ENCODE measurements around the gene RNF186. TPM values are rescaled to one million over a fixed set of nuclear protein-coding genes. Genes with fewer than 3 reads are reported as not detected.

The RNF186 gene
- polyA plus RNA-seq, 1 donor (not counting 4 experiments of a cell fraction or from before 2014, with no cell fraction given), result not detected

GRCh38 chr1:19815801-19816736 is 986 bp upstream of the RNF186 start:
- DNase-seq (ENCODE audit: low read depth, low spot score) (no peak), FAIRE-seq (no peak)
- H3K27me3 ChIP-seq (ENCODE audit: control insufficient read depth, extremely low read depth, insufficient read depth, low read length), result peaks cover 9% of the 10 kb centered on the region
- H2AFZ ChIP-seq (ENCODE audit: control insufficient read depth, low read length), result no peak overlapping the region
- no peaks in the 10 kb centered on the region for H4K20me1 ChIP-seq (ENCODE audit: control insufficient read depth, extremely low read depth, insufficient read depth, low read length)
- no peak overlapping the region for H3K4me2 ChIP-seq (ENCODE audit: control insufficient read depth, extremely low read depth, insufficient read depth, low read depth, low read length)
- H3K9ac ChIP-seq (ENCODE audit: control insufficient read depth, extremely low read depth, insufficient read depth, low read length), result no peak overlapping the region
- no peak overlapping the region for H3K27ac ChIP-seq (ENCODE audit: control insufficient read depth, insufficient read depth, low read length)
- no peaks in the 10 kb centered on the region for H3K4me1 ChIP-seq (ENCODE audit: control insufficient read depth, extremely low read depth, insufficient read depth, low read length)
- H3K4me3 ChIP-seq (ENCODE audit: control insufficient read depth in 2 of 3, extremely low read depth in 1 of 3, insufficient read depth in 2 of 3, low read depth in 1 of 3, low read length in 3 of 3), result no peak overlapping the region
- dilution Hi-C loops (cut with MboI; ENCODE audit: extremely low pct_ligation_motif_present, low sequenced_read_pairs), result no loop called here
- no peaks in the 10 kb centered on the region for H3K9me3 ChIP-seq (ENCODE audit: control insufficient read depth, low read depth, low read length)
- no peaks in the 10 kb centered on the region for H3K79me2 ChIP-seq (ENCODE audit: control insufficient read depth, insufficient read depth, low read length)
- TF ChIP-seq, protein P1, sequence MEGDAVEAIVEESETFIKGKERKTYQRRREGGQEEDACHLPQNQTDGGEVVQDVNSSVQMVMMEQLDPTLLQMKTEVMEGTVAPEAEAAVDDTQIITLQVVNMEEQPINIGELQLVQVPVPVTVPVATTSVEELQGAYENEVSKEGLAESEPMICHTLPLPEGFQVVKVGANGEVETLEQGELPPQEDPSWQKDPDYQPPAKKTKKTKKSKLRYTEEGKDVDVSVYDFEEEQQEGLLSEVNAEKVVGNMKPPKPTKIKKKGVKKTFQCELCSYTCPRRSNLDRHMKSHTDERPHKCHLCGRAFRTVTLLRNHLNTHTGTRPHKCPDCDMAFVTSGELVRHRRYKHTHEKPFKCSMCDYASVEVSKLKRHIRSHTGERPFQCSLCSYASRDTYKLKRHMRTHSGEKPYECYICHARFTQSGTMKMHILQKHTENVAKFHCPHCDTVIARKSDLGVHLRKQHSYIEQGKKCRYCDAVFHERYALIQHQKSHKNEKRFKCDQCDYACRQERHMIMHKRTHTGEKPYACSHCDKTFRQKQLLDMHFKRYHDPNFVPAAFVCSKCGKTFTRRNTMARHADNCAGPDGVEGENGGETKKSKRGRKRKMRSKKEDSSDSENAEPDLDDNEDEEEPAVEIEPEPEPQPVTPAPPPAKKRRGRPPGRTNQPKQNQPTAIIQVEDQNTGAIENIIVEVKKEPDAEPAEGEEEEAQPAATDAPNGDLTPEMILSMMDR (optimal IDR thresholded peaks at IDR 0.05 in 1 of 3, IDR thresholded peaks at IDR 0.05 in 1 of 3, conservative IDR thresholded peaks at IDR 0.05 in 1 of 3; ENCODE audit: extremely low read depth in 1 of 3, insufficient read depth in 2 of 3, low read length in 3 of 3), result no peak
- TF ChIP-seq EZH2 (IDR thresholded peaks at IDR 0.05; ENCODE audit: low read length), result no peak
- no peaks in the 10 kb centered on the region for H3K36me3 ChIP-seq (ENCODE audit: control insufficient read depth in 2 of 2, extremely low read depth in 1 of 2, insufficient read depth in 2 of 2, low read length in 2 of 2)
- no peaks in the 10 kb centered on the region for H3K9me1 ChIP-seq (ENCODE audit: control insufficient read depth, extremely low read depth, insufficient read depth, low read length)

DNA sequence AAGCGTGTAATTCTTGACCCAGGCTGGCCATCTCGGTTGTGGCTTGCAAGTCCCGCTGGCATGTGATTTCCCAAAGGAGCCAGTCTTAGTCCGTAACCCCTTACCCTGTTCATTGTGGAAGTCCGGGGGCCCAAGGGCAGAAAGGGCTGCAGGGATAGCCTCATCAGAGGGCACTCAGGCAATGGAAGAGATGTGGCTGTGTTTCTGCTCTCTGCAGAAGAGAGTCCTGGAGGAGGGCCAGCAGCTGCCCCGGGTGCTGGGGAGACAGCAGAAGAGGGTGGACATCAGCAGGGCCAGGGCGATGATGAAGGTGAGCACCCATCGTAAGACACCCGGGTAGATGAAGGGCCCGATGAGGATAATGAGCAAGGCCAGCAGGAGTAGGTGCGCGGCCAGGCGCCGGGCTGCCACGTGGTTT is 830 bp downstream of the RNF186 start:
- Histone ChIP-seq H3K4me1 (ENCODE audit: control insufficient read depth, extremely low read depth, insufficient read depth, low read length) (no peaks in the 10 kb centered on the region), H4K20me1 (ENCODE audit: control insufficient read depth, extremely low read depth, insufficient read depth, low read length) (no peaks in the 10 kb centered on the region), H3K4me3 (ENCODE audit: control insufficient read depth in 2 of 3, extremely low read depth in 1 of 3, insufficient read depth in 2 of 3, low read depth in 1 of 3, low read length in 3 of 3) (no peak overlapping the region), H3K9me3 (ENCODE audit: control insufficient read depth, low read depth, low read length) (no peaks in the 10 kb centered on the region), H3K36me3 (ENCODE audit: control insufficient read depth in 2 of 2, extremely low read depth in 1 of 2, insufficient read depth in 2 of 2, low read length in 2 of 2) (no peaks in the 10 kb centered on the region), H3K4me2 (ENCODE audit: control insufficient read depth, extremely low read depth, insufficient read depth, low read depth, low read length) (no peak overlapping the region), H3K9ac (ENCODE audit: control insufficient read depth, extremely low read depth, insufficient read depth, low read length) (no peak overlapping the region), H3K9me1 (ENCODE audit: control insufficient read depth, extremely low read depth, insufficient read depth, low read length) (no peaks in the 10 kb centered on the region), H2AFZ (ENCODE audit: control insufficient read depth, low read length) (no peak overlapping the region), H3K27ac (ENCODE audit: control insufficient read depth, insufficient read depth, low read length) (no peak overlapping the region), H3K27me3 (ENCODE audit: control insufficient read depth, extremely low read depth, insufficient read depth, low read length) (peaks cover 9% of the 10 kb centered on the region), H3K79me2 (ENCODE audit: control insufficient read depth, insufficient read depth, low read length) (no peaks in the 10 kb centered on the region)
- dilution Hi-C loops (cut with MboI; ENCODE audit: extremely low pct_ligation_motif_present, low sequenced_read_pairs), result no loop called here
- no peak for DNase-seq (ENCODE audit: low read depth, low spot score)
- FAIRE-seq, result no peak
- no peak for TF ChIP-seq EZH2 (IDR thresholded peaks at IDR 0.05; ENCODE audit: low read length)
- TF ChIP-seq, protein P1 (optimal IDR thresholded peaks at IDR 0.05 in 1 of 3, IDR thresholded peaks at IDR 0.05 in 1 of 3, conservative IDR thresholded peaks at IDR 0.05 in 1 of 3; ENCODE audit: extremely low read depth in 1 of 3, insufficient read depth in 2 of 3, low read length in 3 of 3), result no peak
